ENCODE data around the gene PTBP3.

- TF ChIP-seq CTCF (conservative IDR thresholded peaks at IDR 0.05; ENCODE audit: low read length) (no peak), EZH2phosphoT487 (IDR thresholded peaks at IDR 0.05; ENCODE audit: borderline replicate concordance) (no peak)
These were observed 8.3 kb downstream of the PTBP3 start for GRCh38 chr9:112325127-112325526.

Data from Loucy (cell line).